GM18520 (cell line): Measurements from ENCODE around the gene BTBD19.
A peak's percentile ranks its signal among the peaks of the same experiment; 100 is the strongest.
"Not testable (repeated sequence)": the region's sequence is repeated elsewhere in the genome, so short reads cannot be mapped to it uniquely, and the experiment has no call there.

Source experiments
- ATAC-seq: cut with Tn5 transposase; IDR thresholded peaks from one replicate; pipeline ENCODE4 v1.9.1; 2021; ENCODE audit not compliant: unreplicated experiment

Gene BTBD19

DNA sequence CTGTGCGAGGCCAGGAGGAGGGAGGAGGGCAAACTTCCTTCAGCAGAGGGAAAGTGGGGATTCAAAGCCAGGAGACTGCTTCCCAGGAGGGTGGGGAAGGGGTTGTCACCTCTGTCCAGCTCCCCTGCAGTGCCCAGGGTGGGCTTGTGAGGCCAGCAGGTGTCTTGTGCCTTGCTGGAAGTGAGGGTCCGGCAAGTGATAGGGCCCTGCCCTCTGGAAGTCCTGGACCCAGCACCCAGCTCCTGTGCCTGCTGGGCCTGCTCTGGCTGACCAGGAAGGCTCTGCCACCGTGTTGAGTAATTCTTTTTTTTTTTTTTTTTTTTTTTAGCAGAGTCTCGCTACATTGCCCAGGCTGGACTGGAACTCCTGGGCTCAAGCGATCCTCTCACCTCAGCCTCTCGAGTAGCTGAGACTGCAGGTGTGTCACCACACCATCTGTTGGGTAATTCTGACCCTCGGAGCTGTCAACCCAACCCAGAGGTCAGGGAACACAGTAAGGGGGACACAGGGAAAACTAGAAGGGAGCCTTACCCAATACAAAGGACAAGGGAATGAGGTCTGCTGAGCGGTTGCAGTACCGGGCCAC is 21.4 kb upstream of the BTBD19 start:
- no peak for ATAC-seq

DNA sequence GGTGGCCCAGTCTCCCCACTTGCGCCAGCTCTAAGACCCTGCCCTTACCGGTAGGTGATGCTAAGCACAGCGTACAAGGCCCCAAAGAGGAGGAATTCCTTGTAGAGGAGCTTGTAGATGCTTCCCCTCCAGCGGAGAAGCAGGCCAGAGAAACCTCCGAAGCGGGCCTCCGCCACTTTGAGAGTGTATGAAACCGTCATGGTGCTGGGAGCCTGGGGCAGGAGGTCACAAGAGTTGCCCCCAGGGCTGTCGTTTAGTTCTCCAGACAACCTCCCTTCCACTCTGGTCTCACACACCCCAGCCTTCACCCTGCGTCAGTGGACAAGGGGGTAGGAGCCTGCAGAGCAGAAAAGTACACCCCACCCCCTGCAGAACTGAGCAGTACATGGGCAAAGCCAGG is 20.8 kb upstream of the BTBD19 start:
- ATAC-seq = no peak

DNA sequence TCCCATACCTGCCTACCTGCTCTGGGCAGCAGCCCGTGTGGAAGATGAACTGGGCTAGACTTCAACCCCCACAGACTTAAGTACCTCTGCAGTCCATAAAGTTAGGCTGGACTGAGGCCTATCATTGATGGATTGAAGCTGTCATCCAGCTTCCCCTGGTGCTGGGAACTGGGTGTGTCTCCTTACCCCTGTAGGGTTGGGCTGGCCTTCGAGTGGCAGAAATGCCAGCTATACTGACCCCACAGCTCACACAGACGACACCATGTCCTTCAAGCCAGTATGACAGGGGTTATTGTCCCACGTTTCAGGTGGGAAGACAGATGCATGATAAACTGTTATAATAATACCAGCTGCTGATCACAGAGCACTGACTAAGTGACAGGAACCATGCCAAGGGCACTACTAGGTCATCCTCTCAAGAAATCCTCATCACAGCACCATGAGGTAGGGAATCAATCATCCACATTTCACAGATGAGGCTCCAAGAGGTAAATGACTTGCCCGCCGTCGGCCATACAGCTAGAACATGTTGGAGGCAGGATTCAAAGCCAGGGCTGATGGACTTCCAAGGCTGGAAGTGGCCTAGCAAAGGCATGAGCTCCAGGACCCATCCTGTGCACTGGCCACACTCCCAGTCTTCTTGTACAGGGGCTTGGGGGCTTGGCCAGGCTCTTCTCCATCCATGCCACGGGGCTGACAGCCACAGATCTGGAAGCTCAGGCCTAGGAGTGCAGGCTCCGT is 20.0 kb upstream of the BTBD19 start, which contains the start of gene BEST4:
Gene BEST4 (minus strand): TSS at position 51 of the 741 bp plus-strand sequence. CDS start 465 bp downstream, outside the sequence.
- no peak for ATAC-seq

DNA sequence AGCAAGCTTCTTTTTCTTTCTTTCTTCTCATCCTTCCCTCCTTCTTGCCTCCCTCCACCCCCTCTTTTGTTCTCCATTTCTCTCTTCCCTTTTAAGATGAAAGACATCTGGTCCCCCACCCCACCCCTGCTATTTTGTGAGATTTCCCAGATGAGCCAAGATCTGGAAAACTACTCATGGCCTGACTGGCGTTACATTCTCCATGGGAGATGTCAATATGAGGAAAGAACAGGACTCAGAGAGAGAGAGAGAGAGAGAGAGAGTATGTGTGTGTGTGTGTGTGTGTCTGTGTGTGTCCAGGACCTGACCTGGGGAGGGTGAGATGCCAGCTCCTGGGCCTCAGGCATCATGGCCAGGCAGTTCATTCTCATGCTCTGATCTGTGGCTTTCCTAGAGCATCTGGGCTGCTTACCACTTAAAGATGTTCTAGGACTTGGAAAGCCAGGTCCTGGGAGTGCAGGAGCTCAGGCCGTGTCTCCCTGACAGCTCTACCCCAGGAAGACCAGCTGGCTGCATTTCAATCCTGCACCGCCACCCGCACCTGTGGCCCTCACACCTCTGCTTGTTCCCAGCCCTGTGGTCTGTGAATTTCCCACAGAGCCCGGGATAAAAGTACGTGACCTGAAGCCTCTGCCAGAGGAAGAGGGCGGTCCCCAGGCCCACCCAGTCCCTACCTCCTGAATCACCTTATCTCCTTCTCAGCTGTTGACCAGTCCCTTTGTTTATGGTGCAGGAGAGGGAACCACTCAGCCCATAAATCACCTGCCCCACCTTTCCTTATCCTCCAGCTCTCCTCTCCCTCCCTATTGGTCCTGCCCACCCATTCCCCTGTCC is 17.1 kb upstream of the BTBD19 start:
- no peak for ATAC-seq

DNA sequence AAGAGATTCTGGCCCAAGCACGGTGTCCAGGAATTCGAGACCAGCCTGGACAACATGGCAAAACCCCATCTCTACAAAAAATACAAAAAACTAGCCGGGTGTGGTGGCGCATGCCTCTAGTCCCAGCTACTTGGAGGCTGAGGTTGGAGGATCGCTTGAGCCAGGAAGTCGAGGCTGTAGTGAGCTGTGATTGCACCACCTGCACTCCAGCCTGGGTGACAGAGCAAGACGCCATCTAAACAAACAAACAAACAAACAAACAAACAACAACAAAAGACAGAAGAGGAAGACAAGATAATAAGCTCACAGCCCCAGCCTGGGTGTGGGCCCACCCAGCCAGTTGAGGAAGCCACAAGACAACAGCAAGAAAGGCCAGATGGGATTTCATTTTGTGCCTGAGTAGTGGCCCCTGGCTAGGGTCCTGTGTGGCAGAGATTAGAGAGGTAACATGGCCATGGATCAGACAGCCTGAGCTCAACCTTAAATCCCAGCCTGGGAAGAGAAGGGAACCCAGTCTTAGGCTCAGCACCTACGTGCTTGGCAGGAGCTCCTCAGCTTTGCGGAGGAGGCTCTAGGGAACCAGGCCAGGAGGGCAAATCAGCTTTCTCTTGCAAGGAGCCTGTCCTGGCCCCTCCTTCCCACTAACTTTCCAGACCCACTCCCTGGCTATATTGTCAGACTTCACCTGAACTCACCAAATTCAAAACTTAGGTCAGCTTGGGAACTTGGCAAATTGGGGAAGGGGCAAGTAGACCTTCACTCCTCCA is 15.4 kb upstream of the BTBD19 start:
- ATAC-seq = no peak

DNA sequence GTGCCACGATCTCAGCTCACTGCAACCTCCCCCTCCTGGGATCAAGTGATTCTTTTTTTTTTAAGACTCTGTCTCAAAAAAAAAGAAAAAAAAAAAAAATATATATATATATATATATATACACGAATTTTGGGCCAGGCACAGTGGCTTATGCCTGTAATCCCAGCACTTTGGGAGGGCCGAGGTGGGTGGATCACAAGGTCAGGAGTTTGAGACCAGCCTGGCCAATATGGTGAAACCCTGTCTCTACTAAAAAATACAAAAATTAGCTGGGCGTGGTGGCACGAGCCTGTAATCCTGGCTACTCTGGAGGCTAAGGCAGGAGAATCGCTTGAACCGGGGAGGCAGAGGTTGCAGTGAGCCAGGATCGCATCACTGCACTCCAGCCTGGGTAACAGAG is 10.4 kb upstream of the BTBD19 start:
- not testable (repeated sequence) for ATAC-seq

DNA sequence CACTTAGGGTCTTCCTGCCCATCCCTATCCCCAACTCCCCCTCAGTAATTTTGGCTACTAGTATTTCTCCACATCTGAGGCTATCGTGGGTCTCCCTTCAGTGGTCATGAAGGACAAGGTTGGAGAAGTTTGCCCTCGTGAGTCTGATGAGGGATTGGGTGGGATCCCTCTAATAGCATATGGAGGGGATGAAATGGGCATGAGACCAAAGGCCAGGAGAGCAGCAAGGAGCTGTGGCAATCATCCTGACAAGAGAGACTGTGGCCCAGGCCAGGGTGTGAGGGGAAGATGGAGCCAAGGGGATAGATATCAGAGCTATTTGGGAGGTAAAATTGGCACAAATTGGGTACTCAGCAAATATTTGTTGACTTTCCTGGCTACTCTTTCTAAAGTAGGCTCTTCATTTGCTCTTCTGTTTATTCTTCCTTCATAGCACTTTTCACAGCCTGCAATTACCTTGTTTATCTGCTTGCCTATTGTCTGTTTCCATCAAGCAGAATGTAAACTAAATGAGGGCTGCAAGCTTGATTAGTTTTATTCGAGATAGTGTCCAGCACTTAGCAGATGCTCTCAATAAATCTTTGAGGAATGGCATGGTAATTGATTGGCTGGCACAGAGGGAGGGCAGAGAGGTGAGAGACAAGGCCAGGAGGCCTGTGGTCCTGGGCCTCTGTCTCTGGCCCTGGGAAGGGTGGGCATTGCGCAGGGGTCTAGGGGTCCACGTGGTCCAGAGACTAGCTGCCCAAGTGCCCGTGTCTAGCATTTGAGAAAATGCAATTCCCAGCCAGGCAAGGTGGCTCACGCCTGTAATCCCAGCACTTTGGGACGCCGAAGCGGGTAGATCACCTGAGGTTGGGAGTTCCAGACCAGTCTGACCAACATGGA is 9.6 kb upstream of the BTBD19 start:
- ATAC-seq = no peak

DNA sequence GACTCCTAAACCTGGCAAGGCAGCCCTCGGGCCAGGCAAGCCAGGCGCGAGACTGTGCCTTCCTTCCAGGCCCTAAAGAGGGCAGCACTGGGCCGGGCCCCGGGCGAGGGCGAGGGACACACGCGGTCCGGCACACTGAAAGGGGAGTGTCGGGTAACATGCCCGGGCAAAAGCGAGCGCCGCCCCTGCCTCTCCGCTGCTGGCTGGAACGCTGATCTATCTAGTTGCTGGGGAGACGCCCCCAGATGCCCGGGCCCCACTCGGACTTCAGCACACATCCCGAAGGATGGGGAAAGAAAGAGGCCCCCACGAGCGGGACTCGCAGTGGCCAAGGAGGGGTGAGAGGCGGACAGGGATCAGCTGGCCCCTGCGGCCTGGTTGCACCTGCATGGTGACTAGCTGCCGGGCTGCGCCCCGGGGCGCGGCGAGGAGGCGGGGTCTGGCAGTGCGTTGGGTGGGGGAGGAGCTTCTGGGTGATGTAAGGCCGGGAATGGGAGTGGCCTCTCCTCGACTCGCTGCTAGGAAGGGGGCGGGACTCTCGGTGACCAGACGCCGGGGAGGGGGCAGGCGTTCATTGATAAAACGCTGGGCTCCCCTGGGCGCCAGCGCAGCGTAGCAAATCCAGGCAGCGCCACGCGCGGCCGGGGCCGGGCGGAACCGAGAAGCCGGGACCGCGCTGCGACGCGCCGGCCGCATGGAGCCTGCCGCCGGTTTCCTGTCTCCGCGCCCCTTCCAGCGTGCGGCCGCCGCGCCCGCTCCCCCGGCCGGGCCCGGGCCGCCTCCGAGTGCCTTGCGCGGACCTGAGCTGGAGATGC is 8.3 kb upstream of the BTBD19 start, which contains the start of gene PLK3:
Gene PLK3 (plus strand): TSS at position 608 of the 815 bp plus-strand sequence. CDS start 87 bp downstream, at position 695.
- ATAC-seq = peak; percentile 66

DNA sequence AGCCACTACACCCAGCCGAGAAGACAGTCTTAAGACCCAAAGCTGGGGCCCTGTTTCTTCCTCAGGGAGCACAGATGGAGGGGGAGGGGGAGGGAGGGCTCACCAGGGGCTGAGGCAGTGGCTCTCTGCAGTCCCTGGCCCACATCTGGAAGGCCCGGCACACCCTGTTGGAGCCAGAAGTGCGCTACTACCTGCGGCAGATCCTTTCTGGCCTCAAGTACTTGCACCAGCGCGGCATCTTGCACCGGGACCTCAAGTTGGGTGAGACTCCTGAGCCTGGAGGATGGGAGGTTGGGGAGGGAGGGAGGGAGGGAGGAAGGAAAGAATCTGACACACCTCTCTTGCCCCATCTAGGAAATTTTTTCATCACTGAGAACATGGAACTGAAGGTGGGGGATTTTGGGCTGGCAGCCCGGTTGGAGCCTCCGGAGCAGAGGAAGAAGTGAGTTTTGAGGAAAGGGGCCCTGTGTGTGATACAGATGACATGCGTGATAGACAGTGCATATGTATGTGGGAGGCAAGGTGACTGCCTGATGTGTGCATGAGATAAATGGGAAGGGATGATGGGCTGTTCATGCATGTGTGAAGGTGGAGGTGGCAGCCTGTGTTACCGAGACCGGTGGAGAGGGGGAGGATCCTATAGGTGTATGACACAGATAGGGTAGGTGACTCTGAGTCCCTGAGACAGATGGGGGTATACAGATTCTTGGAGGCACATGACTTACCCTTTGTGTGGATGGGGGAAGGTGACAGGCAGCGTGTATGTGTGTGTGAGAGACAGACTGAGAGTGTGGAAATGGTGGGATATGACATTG is 6.6 kb upstream of the BTBD19 start:
- ATAC-seq = no peak

DNA sequence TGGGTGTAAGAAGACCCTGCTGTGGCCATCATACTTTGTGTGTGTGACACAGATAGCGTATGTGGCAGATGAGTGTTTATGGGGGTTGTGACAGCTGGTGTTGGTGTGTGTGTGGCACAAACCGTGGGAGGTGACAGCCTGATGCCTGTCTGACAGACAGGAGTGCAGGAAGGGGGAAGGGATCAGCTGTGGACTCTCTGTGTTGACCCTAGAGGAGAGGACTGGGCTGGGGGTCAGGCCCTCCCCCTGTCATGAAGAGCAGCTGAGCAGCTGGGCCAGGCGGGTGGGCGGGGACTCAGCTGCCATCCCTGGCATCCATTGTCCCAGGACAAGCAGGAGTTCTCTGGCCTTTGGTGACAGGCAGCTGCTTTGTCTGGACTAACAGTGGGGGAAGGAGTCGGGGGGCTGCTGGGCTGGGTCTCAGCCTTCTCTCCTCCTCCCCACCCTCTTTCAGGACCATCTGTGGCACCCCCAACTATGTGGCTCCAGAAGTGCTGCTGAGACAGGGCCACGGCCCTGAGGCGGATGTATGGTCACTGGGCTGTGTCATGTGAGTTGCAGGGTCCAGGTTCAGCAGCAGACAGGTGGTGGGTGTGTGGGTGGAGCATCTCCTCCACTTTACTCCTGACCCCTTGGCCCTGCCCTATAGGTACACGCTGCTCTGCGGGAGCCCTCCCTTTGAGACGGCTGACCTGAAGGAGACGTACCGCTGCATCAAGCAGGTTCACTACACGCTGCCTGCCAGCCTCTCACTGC is 5.8 kb upstream of the BTBD19 start:
- no peak for ATAC-seq

DNA sequence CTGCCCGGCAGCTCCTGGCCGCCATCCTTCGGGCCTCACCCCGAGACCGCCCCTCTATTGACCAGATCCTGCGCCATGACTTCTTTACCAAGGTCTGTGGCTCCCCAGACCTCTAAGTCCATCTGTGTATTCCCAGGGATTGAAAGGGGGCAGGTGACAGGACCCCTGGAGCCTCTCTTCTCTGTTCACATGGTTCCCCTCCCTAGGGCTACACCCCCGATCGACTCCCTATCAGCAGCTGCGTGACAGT is 5.3 kb upstream of the BTBD19 start:
- ATAC-seq = no peak

DNA sequence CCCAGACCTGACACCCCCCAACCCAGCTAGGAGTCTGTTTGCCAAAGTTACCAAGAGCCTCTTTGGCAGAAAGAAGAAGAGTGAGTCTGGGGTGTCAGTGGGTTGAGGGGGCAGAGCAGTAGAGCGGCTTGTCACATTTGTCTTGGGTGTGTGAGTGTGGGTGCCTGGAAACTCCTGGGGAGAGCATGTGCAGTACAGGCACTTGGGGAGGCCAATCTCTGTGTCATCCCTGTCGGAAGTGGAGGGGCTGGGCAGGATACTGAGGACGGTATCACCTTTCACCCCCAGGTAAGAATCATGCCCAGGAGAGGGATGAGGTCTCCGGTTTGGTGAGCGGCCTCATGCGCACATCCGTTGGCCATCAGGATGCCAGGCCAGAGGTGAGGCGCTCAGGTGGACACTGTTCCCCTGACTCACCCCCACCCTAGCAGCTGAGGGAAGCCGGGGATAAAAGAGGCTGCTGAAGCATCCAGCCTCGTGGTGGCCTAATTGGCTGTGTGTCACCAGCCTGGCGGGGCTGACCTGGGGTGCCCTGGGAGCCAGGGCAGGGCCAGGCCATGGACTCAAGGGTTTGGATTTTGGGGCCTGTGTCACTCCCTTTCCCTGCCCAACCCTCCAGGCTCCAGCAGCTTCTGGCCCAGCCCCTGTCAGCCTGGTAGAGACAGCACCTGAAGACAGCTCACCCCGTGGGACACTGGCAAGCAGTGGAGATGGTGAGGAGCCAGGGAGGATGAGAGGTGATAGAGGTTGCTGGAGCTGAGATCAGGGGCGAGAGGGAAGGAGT is 4.8 kb upstream of the BTBD19 start:
- no peak for ATAC-seq

DNA sequence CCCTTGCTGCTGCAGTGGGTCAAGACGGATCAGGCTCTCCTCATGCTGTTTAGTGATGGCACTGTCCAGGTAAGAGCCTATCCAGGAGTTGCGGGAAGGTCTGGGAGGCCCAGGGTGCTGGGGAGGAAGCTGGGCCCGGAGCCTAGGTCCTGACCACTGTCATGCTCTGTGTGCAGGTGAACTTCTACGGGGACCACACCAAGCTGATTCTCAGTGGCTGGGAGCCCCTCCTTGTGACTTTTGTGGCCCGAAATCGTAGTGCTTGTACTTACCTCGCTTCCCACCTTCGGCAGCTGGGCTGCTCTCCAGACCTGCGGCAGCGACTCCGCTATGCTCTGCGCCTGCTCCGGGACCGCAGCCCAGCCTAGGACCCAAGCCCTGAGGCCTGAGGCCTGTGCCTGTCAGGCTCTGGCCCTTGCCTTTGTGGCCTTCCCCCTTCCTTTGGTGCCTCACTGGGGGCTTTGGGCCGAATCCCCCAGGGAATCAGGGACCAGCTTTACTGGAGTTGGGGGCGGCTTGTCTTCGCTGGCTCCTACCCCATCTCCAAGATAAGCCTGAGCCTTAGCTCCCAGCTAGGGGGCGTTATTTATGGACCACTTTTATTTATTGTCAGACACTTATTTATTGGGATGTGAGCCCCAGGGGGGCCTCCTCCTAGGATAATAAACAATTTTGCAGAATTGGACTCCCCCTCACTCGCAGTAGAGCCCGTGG is 2.9 kb upstream of the BTBD19 start:
- ATAC-seq = no peak

DNA sequence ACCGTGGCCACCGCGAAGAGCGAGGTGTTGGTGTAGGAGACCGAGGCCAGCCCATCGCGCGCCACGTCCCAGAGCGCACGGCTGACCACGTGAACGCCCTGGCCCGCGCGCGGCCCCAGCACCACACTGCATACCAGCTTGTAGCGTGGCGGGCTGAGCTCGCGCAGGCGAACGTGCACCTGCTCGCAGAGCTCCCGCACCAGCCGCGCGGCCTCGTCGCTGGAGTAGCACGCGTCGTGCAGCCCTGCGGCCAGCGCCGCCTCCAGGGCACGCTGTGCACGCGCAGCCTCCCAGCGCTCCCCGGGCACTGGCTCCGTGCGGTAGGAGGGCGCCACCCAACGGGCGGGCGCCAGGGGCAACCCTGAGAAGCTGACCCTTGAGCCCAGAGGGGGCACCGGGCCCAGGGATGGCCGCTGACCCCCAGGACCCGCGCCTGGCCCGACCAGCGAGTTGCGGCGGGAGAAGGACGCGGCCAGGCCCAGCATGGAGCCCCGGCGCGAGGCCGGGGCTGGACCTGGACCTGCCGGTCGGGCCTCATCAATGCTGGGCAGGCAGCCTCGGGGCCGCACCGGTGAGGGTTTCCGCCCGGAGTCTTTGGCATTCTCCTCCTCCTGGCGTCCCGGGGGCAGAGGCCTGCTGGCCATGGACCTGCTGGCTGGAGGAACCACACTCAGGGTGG is 2.2 kb upstream of the BTBD19 start:
- ATAC-seq = no peak

DNA sequence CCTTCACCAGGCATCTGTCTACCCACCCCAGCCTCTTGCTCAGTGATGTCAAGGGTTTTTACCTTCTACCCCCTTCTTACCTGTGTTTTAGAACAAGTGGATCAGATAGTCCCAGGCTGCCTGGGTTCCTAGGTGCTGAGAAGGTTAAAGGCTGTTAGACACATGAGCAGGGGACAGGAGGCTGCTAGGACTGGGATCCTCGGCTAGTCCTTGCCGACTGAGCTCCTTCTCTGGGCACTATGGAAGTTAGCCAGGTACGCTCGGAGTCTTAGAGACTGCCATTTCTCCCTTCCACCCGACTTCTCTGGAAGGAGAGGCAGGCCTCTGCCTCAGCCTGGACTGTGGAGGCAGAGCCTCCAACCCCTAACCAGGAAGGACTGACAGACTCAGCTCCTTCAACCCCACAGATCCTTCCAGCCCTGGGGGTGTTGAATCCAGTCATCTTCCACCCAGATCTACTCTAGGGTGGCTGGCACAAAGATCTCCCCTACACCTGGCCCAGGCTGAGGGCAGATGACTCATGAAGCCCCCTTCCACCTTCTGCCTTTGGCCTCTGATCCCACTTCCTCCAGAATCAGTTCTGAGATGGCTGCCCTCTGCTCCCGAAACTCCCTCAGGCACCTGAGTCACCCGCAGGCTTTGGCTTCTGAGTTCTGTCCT is 1.5 kb upstream of the BTBD19 start, which contains the start of gene DYNLT4:
Gene DYNLT4 (minus strand): TSS at position 648 of the 660 bp plus-strand sequence. CDS start 683 bp downstream, outside the sequence.
- no peak for ATAC-seq
